NB4 (cell line): ENCODE measurements around the gene EMC8.

Experiments
- MYC ChIP-seq: IDR thresholded peaks from 2 replicates; pipeline ENCODE4 v1.6.1; 2011; ENCODE audit warnings: low read depth, low read length
- POLR2A ChIP-seq: IDR thresholded peaks from 2 replicates; pipeline ENCODE4 v1.6.1; 2011; ENCODE audit warnings: mild to moderate bottlenecking; ENCODE audit not compliant: insufficient read length; ENCODE audit errors: extremely low read depth
- TF ChIP-seq, protein P1 (sequence below): IDR thresholded peaks from one replicate; pipeline ENCODE4 v1.5.1; 2012; ENCODE audit warnings: low read depth, low read length

DNA sequence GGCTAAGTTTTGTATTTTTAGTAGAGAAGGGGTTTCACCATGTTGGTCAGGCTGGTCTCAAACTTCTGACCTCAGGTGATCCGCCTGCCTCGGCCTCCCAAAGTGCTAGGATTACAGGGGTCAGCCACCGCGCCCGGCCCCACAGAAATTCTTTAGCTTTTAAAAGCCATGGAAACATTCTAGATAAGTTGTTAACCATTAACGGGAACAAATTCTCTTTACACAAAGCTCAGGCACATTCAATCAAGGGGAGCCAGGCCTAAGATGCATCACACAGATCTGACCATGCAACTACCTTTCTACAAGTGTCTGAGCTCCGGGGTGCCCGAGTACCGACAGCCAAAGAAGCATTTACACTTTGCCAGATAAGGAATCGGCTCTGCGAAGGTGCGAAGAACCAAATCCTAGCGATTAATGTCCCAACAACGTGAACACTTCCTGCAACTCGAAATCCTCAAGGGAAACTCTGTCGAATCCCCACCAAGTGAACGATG is 1.0 kb downstream of the EMC8 start:
- TF ChIP-seq, protein P1, sequence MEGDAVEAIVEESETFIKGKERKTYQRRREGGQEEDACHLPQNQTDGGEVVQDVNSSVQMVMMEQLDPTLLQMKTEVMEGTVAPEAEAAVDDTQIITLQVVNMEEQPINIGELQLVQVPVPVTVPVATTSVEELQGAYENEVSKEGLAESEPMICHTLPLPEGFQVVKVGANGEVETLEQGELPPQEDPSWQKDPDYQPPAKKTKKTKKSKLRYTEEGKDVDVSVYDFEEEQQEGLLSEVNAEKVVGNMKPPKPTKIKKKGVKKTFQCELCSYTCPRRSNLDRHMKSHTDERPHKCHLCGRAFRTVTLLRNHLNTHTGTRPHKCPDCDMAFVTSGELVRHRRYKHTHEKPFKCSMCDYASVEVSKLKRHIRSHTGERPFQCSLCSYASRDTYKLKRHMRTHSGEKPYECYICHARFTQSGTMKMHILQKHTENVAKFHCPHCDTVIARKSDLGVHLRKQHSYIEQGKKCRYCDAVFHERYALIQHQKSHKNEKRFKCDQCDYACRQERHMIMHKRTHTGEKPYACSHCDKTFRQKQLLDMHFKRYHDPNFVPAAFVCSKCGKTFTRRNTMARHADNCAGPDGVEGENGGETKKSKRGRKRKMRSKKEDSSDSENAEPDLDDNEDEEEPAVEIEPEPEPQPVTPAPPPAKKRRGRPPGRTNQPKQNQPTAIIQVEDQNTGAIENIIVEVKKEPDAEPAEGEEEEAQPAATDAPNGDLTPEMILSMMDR: no peak
- TF ChIP-seq MYC (no peak), POLR2A (no peak)
